Measurements from ENCODE around the gene KISS1. TPM values are rescaled to one million over a fixed set of nuclear protein-coding genes. Genes with fewer than 3 reads are reported as not detected.

Gene KISS1
- total RNA-seq, 6 experiments from 2014 or later: 2.6 to 4.3 (median 3.6) TPM

DNA sequence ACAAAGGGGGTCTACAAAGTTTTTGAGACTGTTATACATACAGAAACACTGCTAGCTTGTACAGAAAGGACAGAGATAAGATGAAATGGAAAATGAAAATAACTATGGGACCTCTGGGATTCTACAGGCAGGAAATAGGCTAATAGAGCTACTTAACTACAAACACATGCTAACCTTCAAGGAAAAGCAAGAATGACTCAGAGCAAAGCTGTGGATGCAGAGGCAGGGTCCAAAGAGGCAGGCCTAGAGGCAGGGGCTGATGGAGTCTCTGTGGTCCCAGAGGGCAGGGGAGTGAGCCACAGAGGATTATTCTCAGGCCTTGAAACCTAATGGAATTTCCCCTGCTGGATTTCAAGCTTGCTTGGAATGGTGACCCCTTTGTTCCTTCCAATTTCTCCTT, 36.2 kb upstream of the KISS1 start:
- Mint-ChIP-seq H3K4me3 (no peak overlapping the region), H3K4me1 (ENCODE audit: low read depth) (peaks cover 12% of the 10 kb centered on the region), H3K9me3 (no peaks in the 10 kb centered on the region; the same call in none of the 2 replicates)

DNA sequence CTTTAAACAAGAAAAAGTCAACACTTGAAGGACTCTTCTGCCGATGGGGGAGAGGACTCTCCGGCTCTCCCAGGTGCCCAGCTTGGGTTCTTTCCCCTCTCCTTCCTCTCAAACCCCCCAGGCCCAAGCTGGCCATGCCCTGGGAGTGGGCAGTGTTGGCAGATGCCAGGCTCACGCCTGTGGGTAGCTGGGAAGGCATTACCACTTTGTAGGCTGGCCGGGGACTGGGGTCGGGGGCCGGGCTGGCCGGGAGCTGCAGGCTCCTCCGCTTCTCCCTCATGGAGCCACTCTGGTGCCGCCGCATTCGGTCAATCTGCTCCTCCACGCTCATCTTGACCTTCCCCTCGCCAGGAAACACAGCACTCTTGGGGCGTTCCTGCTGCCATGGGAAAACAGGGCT, 33.9 kb upstream of the KISS1 start:
- H3K27me3 Mint-ChIP-seq (ENCODE audit: insufficient read depth): no peaks in the 10 kb centered on the region; the same call in 1 of the 2 replicates
- TF ChIP-seq, protein P1, sequence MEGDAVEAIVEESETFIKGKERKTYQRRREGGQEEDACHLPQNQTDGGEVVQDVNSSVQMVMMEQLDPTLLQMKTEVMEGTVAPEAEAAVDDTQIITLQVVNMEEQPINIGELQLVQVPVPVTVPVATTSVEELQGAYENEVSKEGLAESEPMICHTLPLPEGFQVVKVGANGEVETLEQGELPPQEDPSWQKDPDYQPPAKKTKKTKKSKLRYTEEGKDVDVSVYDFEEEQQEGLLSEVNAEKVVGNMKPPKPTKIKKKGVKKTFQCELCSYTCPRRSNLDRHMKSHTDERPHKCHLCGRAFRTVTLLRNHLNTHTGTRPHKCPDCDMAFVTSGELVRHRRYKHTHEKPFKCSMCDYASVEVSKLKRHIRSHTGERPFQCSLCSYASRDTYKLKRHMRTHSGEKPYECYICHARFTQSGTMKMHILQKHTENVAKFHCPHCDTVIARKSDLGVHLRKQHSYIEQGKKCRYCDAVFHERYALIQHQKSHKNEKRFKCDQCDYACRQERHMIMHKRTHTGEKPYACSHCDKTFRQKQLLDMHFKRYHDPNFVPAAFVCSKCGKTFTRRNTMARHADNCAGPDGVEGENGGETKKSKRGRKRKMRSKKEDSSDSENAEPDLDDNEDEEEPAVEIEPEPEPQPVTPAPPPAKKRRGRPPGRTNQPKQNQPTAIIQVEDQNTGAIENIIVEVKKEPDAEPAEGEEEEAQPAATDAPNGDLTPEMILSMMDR (IDR thresholded peaks at IDR 0.05): no peak
- H3K4me3 Mint-ChIP-seq: no peak overlapping the region
- H3K4me1 Mint-ChIP-seq (ENCODE audit: low read depth): peaks cover 12% of the 10 kb centered on the region
- no peaks in the 10 kb centered on the region; the same call in 1 of the 2 replicates for H3K9me3 Mint-ChIP-seq
- no peak for DNase-seq
- no peak overlapping the region for H3K27ac Mint-ChIP-seq
- peaks cover 5% of the 10 kb centered on the region; the same call in 1 of the 2 replicates for H3K36me3 Mint-ChIP-seq (ENCODE audit: low read depth)

More for the DNA sequence above, 36.2 kb upstream of the KISS1 start:
- TF ChIP-seq, protein P1 (IDR thresholded peaks at IDR 0.05): no peak
- H3K27me3 Mint-ChIP-seq (ENCODE audit: insufficient read depth): peaks cover 6% of the 10 kb centered on the region
- H3K27ac Mint-ChIP-seq: no peak overlapping the region
- peak; percentile 27 for DNase-seq
- H3K36me3 Mint-ChIP-seq (ENCODE audit: low read depth): peaks cover 5% of the 10 kb centered on the region; the same call in 1 of the 2 replicates

DNA sequence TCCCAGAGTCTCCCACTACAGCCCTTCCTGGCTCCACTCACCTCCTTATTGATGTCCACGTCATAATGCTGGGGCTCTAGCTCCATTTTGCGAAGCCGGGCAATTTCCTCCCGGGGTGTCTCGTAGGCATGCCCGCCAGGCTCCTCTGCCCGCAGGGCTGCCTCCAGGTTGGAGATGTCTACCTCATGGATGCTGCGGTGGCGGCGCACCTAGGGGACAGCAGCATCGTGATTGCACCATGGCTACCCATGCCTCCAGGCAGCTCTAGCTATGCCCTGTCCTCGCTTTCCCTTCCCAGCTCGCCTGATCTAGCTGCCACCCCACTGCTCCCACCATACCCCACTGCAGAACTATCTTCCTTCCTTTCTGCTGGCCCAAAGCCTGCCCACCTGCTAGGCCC, 32.6 kb upstream of the KISS1 start:
- H3K27me3 Mint-ChIP-seq (ENCODE audit: insufficient read depth): peaks cover 1% of the 10 kb centered on the region; the same call in 1 of the 2 replicates
- TF ChIP-seq, protein P1 (IDR thresholded peaks at IDR 0.05): no peak
- no peak for DNase-seq
- no peak overlapping the region; the same call in 1 of the 2 replicates for H3K4me3 Mint-ChIP-seq
- no peaks in the 10 kb centered on the region; the same call in 1 of the 2 replicates for H3K9me3 Mint-ChIP-seq
- peaks cover 5% of the 10 kb centered on the region; the same call in 1 of the 2 replicates for H3K36me3 Mint-ChIP-seq (ENCODE audit: low read depth)
- H3K27ac Mint-ChIP-seq: no peak overlapping the region
- peaks cover 12% of the 10 kb centered on the region for H3K4me1 Mint-ChIP-seq (ENCODE audit: low read depth)

DNA sequence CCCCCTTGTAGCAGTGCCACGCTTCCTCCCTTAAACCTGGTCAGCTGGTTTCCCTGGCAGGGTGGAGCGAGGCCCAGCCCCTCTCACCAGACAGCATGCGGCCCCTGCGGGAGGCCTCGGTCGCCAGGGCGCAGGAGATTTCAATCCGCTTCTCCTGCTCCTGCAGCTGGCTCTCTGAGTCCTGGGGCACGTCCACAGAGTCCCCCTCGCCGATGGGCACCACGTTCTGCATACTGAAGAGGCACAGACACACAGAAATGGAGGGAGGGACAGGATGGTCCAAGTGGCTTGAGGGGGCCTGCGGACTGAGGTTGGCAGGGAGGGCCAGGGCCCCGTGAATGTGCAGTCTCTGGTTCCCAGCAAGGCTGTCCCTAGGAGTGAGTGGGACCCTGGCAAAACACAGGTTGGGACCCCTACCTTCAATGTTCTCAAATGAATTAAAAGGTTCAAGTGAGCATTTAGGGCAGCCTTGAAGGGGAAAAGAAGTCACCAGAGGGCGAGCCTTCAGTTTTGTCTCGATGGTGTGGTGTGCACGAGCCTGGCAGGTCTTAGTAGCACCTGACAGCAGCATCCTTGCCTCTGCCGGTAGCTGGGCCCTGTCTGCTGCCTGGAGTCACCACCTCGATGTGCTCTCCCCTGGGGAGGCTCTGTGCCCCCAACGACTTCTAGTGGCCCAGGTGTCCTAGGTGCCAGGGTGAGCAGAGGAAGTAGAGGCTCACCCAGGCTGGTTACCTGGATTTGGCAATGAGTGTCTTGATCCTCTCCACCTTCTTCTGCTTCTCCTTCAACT, 31.9 kb upstream of the KISS1 start:
- Mint-ChIP-seq H3K27ac (no peak overlapping the region), H3K36me3 (ENCODE audit: low read depth) (peaks cover 5% of the 10 kb centered on the region; the same call in 1 of the 2 replicates), H3K27me3 (ENCODE audit: insufficient read depth) (peaks cover 4% of the 10 kb centered on the region; the same call in 1 of the 2 replicates), H3K4me3 (no peak overlapping the region), H3K4me1 (ENCODE audit: low read depth) (peaks cover 12% of the 10 kb centered on the region), H3K9me3 (no peaks in the 10 kb centered on the region; the same call in 1 of the 2 replicates)
- TF ChIP-seq, protein P1 (IDR thresholded peaks at IDR 0.05): no peak
- no peak for DNase-seq

DNA sequence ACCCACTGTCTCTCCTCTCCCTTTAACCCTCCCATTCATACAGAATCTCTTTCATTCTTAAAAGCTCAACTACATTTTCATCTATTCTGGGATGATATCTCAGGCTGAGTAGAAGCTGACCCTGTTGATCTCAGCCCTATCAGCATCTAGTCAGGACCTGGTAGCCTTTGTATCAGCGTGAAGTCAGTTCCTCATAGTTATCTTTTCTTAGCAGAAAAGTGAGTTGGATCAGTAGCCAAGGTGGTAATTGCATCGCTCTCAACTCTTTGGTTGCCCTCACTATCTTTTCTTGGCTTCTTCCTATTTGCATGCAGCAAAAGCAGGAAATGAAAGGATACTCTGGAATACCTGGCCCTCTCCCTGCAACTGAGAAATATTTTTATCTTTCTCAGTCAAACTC, 31.1 kb upstream of the KISS1 start:
- peaks cover 5% of the 10 kb centered on the region; the same call in 1 of the 2 replicates for H3K36me3 Mint-ChIP-seq (ENCODE audit: low read depth)
- DNase-seq: no peak
- H3K4me3 Mint-ChIP-seq: no peak overlapping the region
- peaks cover 4% of the 10 kb centered on the region; the same call in 1 of the 2 replicates for H3K27me3 Mint-ChIP-seq (ENCODE audit: insufficient read depth)
- H3K27ac Mint-ChIP-seq: no peak overlapping the region
- peaks cover 8% of the 10 kb centered on the region for H3K4me1 Mint-ChIP-seq (ENCODE audit: low read depth)
- no peaks in the 10 kb centered on the region; the same call in 1 of the 2 replicates for H3K9me3 Mint-ChIP-seq
- TF ChIP-seq, protein P1 (IDR thresholded peaks at IDR 0.05): no peak

Data from HFFc6 (cell line).